ENCODE data around the gene VENTX.
"Not testable (repeated sequence)": the region's sequence is repeated elsewhere in the genome, so short reads cannot be mapped to it uniquely, and the experiment has no call there.

The VENTX gene

GRCh38 chr10:133230387-133231195 lies 7.1 kb upstream of the VENTX start:
- no peaks in the 10 kb centered on the region for H3K9me2 ChIP-seq (replicated peaks; ENCODE audit: control insufficient read depth, low read length)
- TF ChIP-seq, protein P1, sequence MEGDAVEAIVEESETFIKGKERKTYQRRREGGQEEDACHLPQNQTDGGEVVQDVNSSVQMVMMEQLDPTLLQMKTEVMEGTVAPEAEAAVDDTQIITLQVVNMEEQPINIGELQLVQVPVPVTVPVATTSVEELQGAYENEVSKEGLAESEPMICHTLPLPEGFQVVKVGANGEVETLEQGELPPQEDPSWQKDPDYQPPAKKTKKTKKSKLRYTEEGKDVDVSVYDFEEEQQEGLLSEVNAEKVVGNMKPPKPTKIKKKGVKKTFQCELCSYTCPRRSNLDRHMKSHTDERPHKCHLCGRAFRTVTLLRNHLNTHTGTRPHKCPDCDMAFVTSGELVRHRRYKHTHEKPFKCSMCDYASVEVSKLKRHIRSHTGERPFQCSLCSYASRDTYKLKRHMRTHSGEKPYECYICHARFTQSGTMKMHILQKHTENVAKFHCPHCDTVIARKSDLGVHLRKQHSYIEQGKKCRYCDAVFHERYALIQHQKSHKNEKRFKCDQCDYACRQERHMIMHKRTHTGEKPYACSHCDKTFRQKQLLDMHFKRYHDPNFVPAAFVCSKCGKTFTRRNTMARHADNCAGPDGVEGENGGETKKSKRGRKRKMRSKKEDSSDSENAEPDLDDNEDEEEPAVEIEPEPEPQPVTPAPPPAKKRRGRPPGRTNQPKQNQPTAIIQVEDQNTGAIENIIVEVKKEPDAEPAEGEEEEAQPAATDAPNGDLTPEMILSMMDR (IDR thresholded peaks at IDR 0.05; ENCODE audit: low read depth, low read length, poor library complexity, severe bottlenecking) = no peak
- no peak for TF ChIP-seq EZH2phosphoT487 (IDR thresholded peaks at IDR 0.05; ENCODE audit: borderline replicate concordance, low read length)
- H3K4me3 ChIP-seq (ENCODE audit: low read length) = no peak overlapping the region
- H3F3A ChIP-seq (ENCODE audit: control insufficient read depth, insufficient read depth) = no peaks in the 10 kb centered on the region
- no peaks in the 10 kb centered on the region for H3K9me3 ChIP-seq (ENCODE audit: control insufficient read depth, insufficient read depth, low read length)
- no peaks in the 10 kb centered on the region for H3K79me2 ChIP-seq (ENCODE audit: control insufficient read depth, low read length)
- H3K4me1 ChIP-seq (ENCODE audit: control insufficient read depth, low read length) = no peaks in the 10 kb centered on the region
- H3K36me3 ChIP-seq (ENCODE audit: control insufficient read depth, low read length) = no peaks in the 10 kb centered on the region
- no peak overlapping the region for H3K27ac ChIP-seq (ENCODE audit: low read depth, low read length)
- no peak overlapping the region for H3K4me2 ChIP-seq (ENCODE audit: low read length)
- no peaks in the 10 kb centered on the region for H4K20me1 ChIP-seq (ENCODE audit: control insufficient read depth, insufficient read depth, low read depth, low read length)
- no peaks in the 10 kb centered on the region for H3K27me3 ChIP-seq (ENCODE audit: control insufficient read depth, low read length)

- H3K79me2 ChIP-seq (ENCODE audit: control insufficient read depth, low read length) = no peaks in the 10 kb centered on the region
- H3K9me3 ChIP-seq (ENCODE audit: control insufficient read depth, insufficient read depth, low read length) = no peaks in the 10 kb centered on the region
- TF ChIP-seq, protein P1 (IDR thresholded peaks at IDR 0.05; ENCODE audit: low read depth, low read length, poor library complexity, severe bottlenecking) = no peak
- no peak for TF ChIP-seq EZH2phosphoT487 (IDR thresholded peaks at IDR 0.05; ENCODE audit: borderline replicate concordance, low read length)
- no peaks in the 10 kb centered on the region for H4K20me1 ChIP-seq (ENCODE audit: control insufficient read depth, insufficient read depth, low read depth, low read length)
- no peaks in the 10 kb centered on the region for H3F3A ChIP-seq (ENCODE audit: control insufficient read depth, insufficient read depth)
- H3K4me2 ChIP-seq (ENCODE audit: low read length) = no peak overlapping the region
- H3K9me2 ChIP-seq (replicated peaks; ENCODE audit: control insufficient read depth, low read length) = no peaks in the 10 kb centered on the region
- no peaks in the 10 kb centered on the region for H3K27me3 ChIP-seq (ENCODE audit: control insufficient read depth, low read length)
- H3K27ac ChIP-seq (ENCODE audit: low read depth, low read length) = no peak overlapping the region
- H3K36me3 ChIP-seq (ENCODE audit: control insufficient read depth, low read length) = no peaks in the 10 kb centered on the region
- no peaks in the 10 kb centered on the region for H3K4me1 ChIP-seq (ENCODE audit: control insufficient read depth, low read length)
- no peak overlapping the region for H3K4me3 ChIP-seq (ENCODE audit: low read length)
Measured at GRCh38 chr10:133231244-133231945, 6.3 kb upstream of the VENTX start.

DNA sequence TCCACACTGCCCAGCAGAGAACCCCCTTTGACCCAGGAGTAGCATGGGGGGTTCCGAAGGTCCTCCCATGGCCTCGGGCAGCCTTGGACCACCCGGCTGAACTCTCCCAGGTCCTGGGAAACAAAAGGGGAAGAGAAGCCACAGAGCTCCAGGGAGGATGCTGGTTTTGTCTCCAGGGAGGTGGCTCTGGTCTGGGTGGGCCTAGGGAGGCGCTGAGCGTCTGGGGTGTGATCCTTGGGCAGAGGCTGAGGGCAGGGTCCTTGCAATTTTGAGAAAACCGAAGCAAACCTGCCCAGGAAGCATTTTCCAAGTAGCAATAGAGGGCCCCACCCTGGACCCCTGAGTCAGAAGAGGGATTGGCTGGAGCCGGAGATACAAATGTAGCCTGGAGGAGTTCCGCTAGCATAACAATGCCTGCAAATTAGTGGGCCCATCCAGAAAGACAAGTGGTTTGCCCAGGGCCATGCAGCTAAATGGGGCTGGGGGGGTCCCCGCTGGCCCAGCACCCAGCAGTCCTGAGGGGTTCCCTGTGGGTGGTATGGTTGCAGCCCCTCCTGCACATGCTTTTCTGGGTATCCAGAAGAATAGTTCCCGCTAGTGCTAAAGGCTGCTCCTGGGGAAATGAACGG lies 5.6 kb upstream of the VENTX start:
- Histone ChIP-seq H3K4me3 (ENCODE audit: low read length) (no peak overlapping the region), H3K4me2 (ENCODE audit: low read length) (no peak overlapping the region)
- TF ChIP-seq, protein P1 (IDR thresholded peaks at IDR 0.05; ENCODE audit: low read depth, low read length, poor library complexity, severe bottlenecking) = no peak
- no peak for TF ChIP-seq EZH2phosphoT487 (IDR thresholded peaks at IDR 0.05; ENCODE audit: borderline replicate concordance, low read length)

DNA sequence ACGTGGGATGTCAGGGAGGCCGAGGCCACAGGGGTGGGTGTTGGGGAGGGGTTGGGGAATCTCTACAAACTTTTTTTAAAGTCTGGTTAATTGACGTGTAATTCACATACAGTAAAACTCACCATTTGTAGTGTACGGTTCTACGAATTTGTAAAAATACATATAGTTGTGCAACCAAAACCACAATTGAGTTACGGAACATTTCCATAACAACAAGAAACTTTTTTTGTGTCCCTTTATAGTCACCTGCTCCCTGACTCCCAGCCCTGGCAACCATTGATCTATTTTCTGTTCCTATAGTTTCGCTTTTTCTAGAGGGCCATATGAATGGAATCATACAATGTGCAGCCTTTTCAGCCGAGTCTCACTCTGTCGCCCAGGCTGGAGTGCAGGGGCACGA lies 2.9 kb upstream of the VENTX start:
- not testable (repeated sequence) for H3K9me2 ChIP-seq (replicated peaks; ENCODE audit: control insufficient read depth, low read length); H3K27me3 ChIP-seq (ENCODE audit: control insufficient read depth, low read length); H3K4me1 ChIP-seq (ENCODE audit: control insufficient read depth, low read length); H3K4me2 ChIP-seq (ENCODE audit: low read length); H3K36me3 ChIP-seq (ENCODE audit: control insufficient read depth, low read length); H3K79me2 ChIP-seq (ENCODE audit: control insufficient read depth, low read length); H4K20me1 ChIP-seq (ENCODE audit: control insufficient read depth, insufficient read depth, low read depth, low read length); H3K9me3 ChIP-seq (ENCODE audit: control insufficient read depth, insufficient read depth, low read length); H3K4me3 ChIP-seq (ENCODE audit: low read length); H3F3A ChIP-seq (ENCODE audit: control insufficient read depth, insufficient read depth); H3K27ac ChIP-seq (ENCODE audit: low read depth, low read length)

More for the DNA sequence above, 5.6 kb upstream of the VENTX start:
- Histone ChIP-seq H3K9me3 (ENCODE audit: control insufficient read depth, insufficient read depth, low read length) (no peaks in the 10 kb centered on the region), H4K20me1 (ENCODE audit: control insufficient read depth, insufficient read depth, low read depth, low read length) (no peaks in the 10 kb centered on the region), H3K36me3 (ENCODE audit: control insufficient read depth, low read length) (no peaks in the 10 kb centered on the region), H3K9me2 (replicated peaks; ENCODE audit: control insufficient read depth, low read length) (no peaks in the 10 kb centered on the region), H3K4me1 (ENCODE audit: control insufficient read depth, low read length) (no peaks in the 10 kb centered on the region), H3K27me3 (ENCODE audit: control insufficient read depth, low read length) (no peaks in the 10 kb centered on the region), H3K79me2 (ENCODE audit: control insufficient read depth, low read length) (no peaks in the 10 kb centered on the region), H3K27ac (ENCODE audit: low read depth, low read length) (no peak overlapping the region), H3F3A (ENCODE audit: control insufficient read depth, insufficient read depth) (no peaks in the 10 kb centered on the region)

All from DOHH2 (cell line).